GM12872 (cell line): ENCODE results near the gene STAM.

Experiments
- CTCF ChIP-seq: IDR thresholded peaks from 3 replicates; pipeline ENCODE4 v1.5.1; 2011; ENCODE audit warnings: low read depth, mild to moderate bottlenecking, low read length, moderate library complexity; ENCODE audit not compliant: insufficient read depth

STAM gene

GRCh38 chr10:17657103-17657500, 13.2 kb downstream of the STAM start:
- no peak for TF ChIP-seq CTCF

GRCh38 chr10:17659365-17659764, 15.4 kb downstream of the STAM start:
- no peak for TF ChIP-seq CTCF

DNA sequence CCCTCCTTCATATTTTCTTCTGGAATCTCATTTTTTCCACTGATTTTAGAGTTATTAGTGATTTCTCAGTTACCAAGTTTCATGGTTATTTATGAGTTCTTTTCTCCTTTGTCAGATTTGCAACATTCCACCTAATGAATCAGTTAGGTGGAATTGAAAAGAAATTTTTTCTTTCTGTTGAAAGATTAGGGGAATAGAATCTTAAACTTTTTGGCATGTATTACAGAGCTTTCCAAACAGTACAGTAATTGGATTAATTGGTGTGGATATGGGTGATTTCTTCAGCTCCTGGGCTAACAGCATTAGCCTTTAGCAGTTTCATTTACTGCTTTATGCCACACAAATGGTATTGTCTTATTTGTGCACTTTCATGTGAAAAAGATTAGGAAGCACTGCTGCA, 17.0 kb downstream of the STAM start:
- no peak for TF ChIP-seq CTCF

- TF ChIP-seq CTCF: no peak
Observed at GRCh38 chr10:17661510-17661909, 17.6 kb downstream of the STAM start.

- TF ChIP-seq CTCF: no peak
Observed at GRCh38 chr10:17662193-17663138, 18.5 kb downstream of the STAM start.

DNA sequence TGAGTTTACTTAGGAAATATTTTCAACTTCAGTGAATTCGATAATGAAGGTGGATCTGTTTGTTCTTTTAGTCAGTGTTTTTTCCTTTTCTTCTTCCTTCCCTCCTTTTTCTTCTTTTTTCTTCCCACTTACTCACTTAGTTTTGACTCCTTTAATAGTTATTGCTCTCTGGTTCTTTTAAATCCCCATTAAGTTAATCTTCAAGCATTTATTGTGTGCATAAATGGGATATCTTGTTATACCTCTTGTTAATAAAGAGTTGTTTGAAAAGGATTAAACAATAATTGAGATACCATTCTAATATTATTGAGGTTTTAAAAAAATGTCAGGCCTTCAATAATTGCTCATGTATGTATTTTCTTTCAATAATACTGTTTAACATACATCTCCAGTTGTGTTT, 19.5 kb downstream of the STAM start:
- TF ChIP-seq CTCF: no peak

- TF ChIP-seq CTCF: no peak
Observed at GRCh38 chr10:17665747-17666146, 21.8 kb downstream of the STAM start.
